PC-9 (cell line): ENCODE data around the gene OPN4. TPM values are rescaled to one million over a fixed set of nuclear protein-coding genes. Genes with fewer than 3 reads are reported as not detected.

Experiments
- BruUV-seq: library from RNA; stranded (reverse); fragments of 400-500 nt; replicated peaks from 2 replicates; lab custom pipeline; 2021; lab: Mats Ljungman, UMichigan
- CTCF ChIA-PET: fragments of 300-600 bp; sonication (Branson Sonifier 250); formaldehyde crosslinking; loops from one replicate; lab custom pipeline; 2022; ENCODE audit warnings: antibody characterized with exemption; lab: Charles Lee
- POLR2A ChIA-PET: fragments of 300-600 bp; sonication (Branson Sonifier 250); formaldehyde crosslinking; loops from one replicate; lab custom pipeline; 2022; ENCODE audit warnings: antibody characterized with exemption; ENCODE audit not compliant: unreplicated experiment; lab: Charles Lee
- DNase-seq, 2 experiments: peaks; one replicate each; pipeline versions ENCODE4 v3.0.0 to v3.0.0-alpha.2; 2015 to 2022; ENCODE audit warnings: mixed read lengths in 1 of 2
- H2AFZ ChIP-seq: fragments of 200-600 bp; sonication (generic); 2 replicates; pipeline ENCODE4 v1.8.1; 2017; ENCODE audit warnings: antibody characterized with exemption
- H3F3A ChIP-seq: fragments of 200-600 bp; sonication (generic); 2 replicates; pipeline ENCODE4 v1.8.1; 2017; ENCODE audit warnings: antibody characterized with exemption, mild to moderate bottlenecking, low read depth; ENCODE audit not compliant: insufficient read depth
- H3K27ac ChIP-seq: fragments of 200-600 bp; sonication (generic); 2 replicates; pipeline ENCODE4 v1.6.1; 2016; ENCODE audit warnings: mixed run types
- H3K27me3 ChIP-seq: fragments of 200-600 bp; sonication (generic); 2 replicates; pipeline ENCODE4 v1.6.1; 2016; ENCODE audit warnings: low read depth, mixed run types; ENCODE audit not compliant: insufficient read depth
- H3K36me3 ChIP-seq: fragments of 200-600 bp; sonication (generic); 2 replicates; pipeline ENCODE4 v1.6.1; 2016; ENCODE audit warnings: low read depth, mixed run types
- H3K4me1 ChIP-seq: fragments of 200-600 bp; sonication (generic); replicated peaks from 2 replicates; pipeline ENCODE4 v1.6.1; 2016; ENCODE audit warnings: mixed run types; ENCODE audit not compliant: insufficient read depth
- H3K4me2 ChIP-seq: fragments of 200-600 bp; sonication (generic); 2 replicates; pipeline ENCODE4 v1.6.1; 2017; ENCODE audit warnings: mixed run types
- H3K4me3 ChIP-seq: fragments of 200-600 bp; sonication (generic); 2 replicates; pipeline ENCODE4 v1.6.1; 2016; ENCODE audit warnings: mixed run types
- H3K79me2 ChIP-seq: fragments of 200-600 bp; sonication (generic); 2 replicates; pipeline ENCODE4 v1.6.1; 2017; ENCODE audit warnings: low read depth, mixed run types
- H3K9me2 ChIP-seq: fragments of 200-600 bp; sonication (generic); 2 replicates; pipeline ENCODE4 v1.8.1; 2017; ENCODE audit warnings: mild to moderate bottlenecking; ENCODE audit not compliant: insufficient read depth
- H3K9me3 ChIP-seq: fragments of 200-600 bp; sonication (generic); 2 replicates; pipeline ENCODE4 v1.8.1; 2016; ENCODE audit warnings: low read depth; ENCODE audit not compliant: insufficient read depth
- H4K20me1 ChIP-seq: fragments of 200-600 bp; sonication (generic); 2 replicates; pipeline ENCODE4 v1.8.1; 2017; ENCODE audit not compliant: insufficient read depth
- CTCF ChIP-seq: fragments of 200-600 bp; sonication (generic); conservative IDR thresholded peaks from 2 replicates; pipeline ENCODE4 v1.6.1; 2017; ENCODE audit warnings: mixed run types, antibody characterized with exemption, mild to moderate bottlenecking, moderate library complexity
- EZH2 ChIP-seq: fragments of 200-600 bp; sonication (generic); IDR thresholded peaks from 2 replicates; pipeline ENCODE4 v1.8.0; 2017; ENCODE audit warnings: antibody characterized with exemption, low read depth
- intact Hi-C: fragments of 100-400 bp; cut with micrococcal nuclease; formaldehyde crosslinking; loops from one replicate; pipeline ENCODE4 v1.10.0; 2022; ENCODE audit not compliant: unreplicated experiment
- total RNA-seq: library from RNA; stranded (reverse); gene quantifications from 2 replicates; pipeline ENCODE4 v1.2.3, GENCODE V29; 2021

OPN4 gene
- total RNA-seq, 1 experiment from 2014 or later = 0.15 TPM

GRCh38 chr10:86677374-86677773 is 23.0 kb downstream of the OPN4 start:
- ChIA-PET CTCF (interaction anchor here (0.5 kb wide), 1 partner anchor 223 kb away, joined by 4 read pairs; no protein-coding TSS in a partner anchor), POLR2A (interaction anchor here (0.6 kb wide), 1 partner anchor 292 kb away, joined by 5 read pairs; no protein-coding TSS in a partner anchor)
- H3K9me3 ChIP-seq = no peaks in the 10 kb centered on the region
- H4K20me1 ChIP-seq = no peaks in the 10 kb centered on the region
- no peaks in the 10 kb centered on the region for H3K36me3 ChIP-seq
- H3K4me2 ChIP-seq = no peak overlapping the region
- no peak overlapping the region for H3K4me3 ChIP-seq
- H3K79me2 ChIP-seq = no peaks in the 10 kb centered on the region
- intact Hi-C loops = no loop called here
- BruUV-seq = no TSS peak
- no peaks in the 10 kb centered on the region for H3K27me3 ChIP-seq
- H3K9me2 ChIP-seq = no peaks in the 10 kb centered on the region
- TF ChIP-seq EZH2 (no peak), CTCF (no peak)
- H3K4me1 ChIP-seq = peaks cover 21% of the 10 kb centered on the region
- DNase-seq = no peak
- H3F3A ChIP-seq = no peaks in the 10 kb centered on the region
- no peak overlapping the region for H2AFZ ChIP-seq
- H3K27ac ChIP-seq = no peak overlapping the region

- Histone ChIP-seq H3K9me3 (no peaks in the 10 kb centered on the region), H3F3A (no peaks in the 10 kb centered on the region), H4K20me1 (no peaks in the 10 kb centered on the region), H3K27ac (no peak overlapping the region), H3K4me1 (peaks cover 4% of the 10 kb centered on the region), H3K4me2 (no peak overlapping the region), H3K36me3 (no peaks in the 10 kb centered on the region), H3K4me3 (no peak overlapping the region), H3K79me2 (no peaks in the 10 kb centered on the region), H3K9me2 (no peaks in the 10 kb centered on the region), H3K27me3 (no peaks in the 10 kb centered on the region), H2AFZ (no peak overlapping the region)
- DNase-seq = no peak
- intact Hi-C loops = no loop called here
- TF ChIP-seq EZH2 = no peak
- no peak for TF ChIP-seq CTCF
- no TSS peak for BruUV-seq
- POLR2A ChIA-PET = interaction anchor here (0.6 kb wide), 1 partner anchor 365 kb away, joined by 4 read pairs; no protein-coding TSS in a partner anchor
- CTCF ChIA-PET = interaction anchor here (1.2 kb wide), 1 partner anchor 32 kb away, joined by 3 read pairs; no protein-coding TSS in a partner anchor
These were observed 24.8 kb downstream of the OPN4 start for GRCh38 chr10:86678999-86679792.

GRCh38 chr10:86681047-86681446 is 26.7 kb downstream of the OPN4 start:
- H3K9me2 ChIP-seq = no peaks in the 10 kb centered on the region
- no peaks in the 10 kb centered on the region for H4K20me1 ChIP-seq
- H3K4me3 ChIP-seq = no peak overlapping the region
- TF ChIP-seq CTCF (no peak), EZH2 (no peak)
- ChIA-PET POLR2A (interaction anchor here (0.6 kb wide), 1 partner anchor 12 kb away, joined by 5 read pairs; the partner anchor contains the start of gene LDB3), CTCF (no interaction called here)
- no TSS peak for BruUV-seq
- H3K4me2 ChIP-seq = no peak overlapping the region
- H3K9me3 ChIP-seq = no peaks in the 10 kb centered on the region
- H3K4me1 ChIP-seq = no peaks in the 10 kb centered on the region; the same call in 1 of the 2 replicates
- H3K36me3 ChIP-seq = no peaks in the 10 kb centered on the region
- H2AFZ ChIP-seq = no peak overlapping the region
- no peaks in the 10 kb centered on the region for H3K27me3 ChIP-seq
- no peaks in the 10 kb centered on the region for H3F3A ChIP-seq
- intact Hi-C loops = loop anchor here (5.0 kb wide), 2 partner anchors 34 to 279 kb away; no protein-coding TSS in a partner anchor
- H3K27ac ChIP-seq = no peak overlapping the region
- H3K79me2 ChIP-seq = no peaks in the 10 kb centered on the region
- DNase-seq = peak in 1 of 2 experiments; percentile 53
